SK-N-SH (cell line): Measurements from ENCODE around the gene AZU1. TPM values are rescaled to one million over a fixed set of nuclear protein-coding genes. Genes with fewer than 3 reads are reported as not detected.

Experiments used
- CTCF ChIA-PET: fragments of 300-600, 350-600 bp; formaldehyde crosslinking; extraction: SDS; loops from one replicate; lab custom pipeline; 2021; lab: Yijun Ruan, JAX
- POLR2A ChIA-PET: fragments of 350-600 bp; sonication (Branson Sonifier 250); formaldehyde crosslinking; extraction: SDS; loops from one replicate; lab custom pipeline; 2020; ENCODE audit warnings: antibody characterized with exemption, inconsistent platforms; lab: Yijun Ruan, JAX
- DNase-seq: peaks from one replicate; pipeline ENCODE4 v3.0.0; 2012
- H2AFZ ChIP-seq: fragments of 200-600 bp; sonication (generic); 2 replicates; pipeline ENCODE4 v1.8.1; 2016; ENCODE audit warnings: antibody characterized with exemption, mild to moderate bottlenecking, low read depth
- H3F3A ChIP-seq: fragments of 200-600 bp; sonication (generic); replicated peaks from 2 replicates; pipeline ENCODE3; 2016; ENCODE audit warnings: antibody characterized with exemption, mild to moderate bottlenecking; ENCODE audit not compliant: insufficient read depth
- H3K27ac ChIP-seq, 2 experiments: fragments of 200-500 bp in 1 of 2; fragments of 200-600 bp in 1 of 2; sonication (Bioruptor generic) in 1 of 2; sonication (generic), shearing (Covaris generic) in 1 of 2; 2 replicates each; pipeline versions ENCODE4 v1.5.1 to v1.6.1; 2014 to 2016; ENCODE audit warnings: low read depth in 2 of 2, inconsistent platforms in 1 of 2, low read length in 1 of 2, mild to moderate bottlenecking in 1 of 2, mixed read lengths in 1 of 2
- H3K27me3 ChIP-seq: fragments of 200-600 bp; sonication (generic), shearing (Covaris generic); 2 replicates; pipeline ENCODE4 v1.6.1; 2016; ENCODE audit warnings: mixed run types; ENCODE audit not compliant: insufficient read depth
- H3K36me3 ChIP-seq, 2 experiments: fragments of 200-500 bp in 1 of 2; fragments of 200-600 bp in 1 of 2; sonication (Bioruptor generic) in 1 of 2; sonication (generic) in 1 of 2; replicated peaks in 1 of 2; 2 replicates each; pipeline versions ENCODE3 to v1.5.1; 2014 to 2016; ENCODE audit warnings: low read length in 1 of 2, mild to moderate bottlenecking in 1 of 2; ENCODE audit not compliant: insufficient read depth in 2 of 2, control insufficient read depth in 1 of 2
- H3K4me1 ChIP-seq, 2 experiments: fragments of 200-500 bp in 1 of 2; fragments of 200-600 bp in 1 of 2; sonication (Bioruptor generic) in 1 of 2; sonication (generic), shearing (Covaris generic) in 1 of 2; 2 replicates each; pipeline versions ENCODE4 v1.5.1 to v1.6.1; 2014 to 2016; ENCODE audit warnings: low read depth in 1 of 2, low read length in 1 of 2, mixed run types in 1 of 2; ENCODE audit not compliant: insufficient read depth in 2 of 2, control insufficient read depth in 1 of 2
- H3K4me2 ChIP-seq: fragments of 200-600 bp; sonication (generic), shearing (Covaris generic); 2 replicates; pipeline ENCODE4 v1.6.1; 2017; ENCODE audit warnings: mixed run types
- H3K4me3 ChIP-seq, 2 experiments: fragments of 200-500 bp in 1 of 2; fragments of 200-600 bp in 1 of 2; sonication (Bioruptor generic) in 1 of 2; sonication (generic), shearing (Covaris generic) in 1 of 2; 2 replicates each; pipeline versions ENCODE4 v1.5.1 to v1.8.1; 2014 to 2016; ENCODE audit warnings: low read depth in 2 of 2, inconsistent platforms in 1 of 2, low read length in 1 of 2, mild to moderate bottlenecking in 1 of 2, mixed read lengths in 1 of 2, moderate library complexity in 1 of 2
- H3K79me2 ChIP-seq: fragments of 200-600 bp; sonication (generic); 2 replicates; pipeline ENCODE4 v1.8.1; 2017; ENCODE audit warnings: mild to moderate bottlenecking; ENCODE audit not compliant: insufficient read depth
- H3K9ac ChIP-seq: fragments of 200-600 bp; sonication (generic); 2 replicates; pipeline ENCODE4 v1.6.1; 2017; ENCODE audit warnings: mixed run types
- H3K9me2 ChIP-seq: fragments of 200-600 bp; sonication (generic); 2 replicates; pipeline ENCODE4 v1.6.1; 2017; ENCODE audit warnings: mixed run types
- H3K9me3 ChIP-seq: fragments of 200-600 bp; sonication (generic); 2 replicates; pipeline ENCODE4 v1.6.1; 2017; ENCODE audit warnings: mixed run types, mild to moderate bottlenecking, moderate library complexity
- H4K20me1 ChIP-seq: fragments of 200-600 bp; sonication (generic); 2 replicates; pipeline ENCODE4 v1.6.1; 2017; ENCODE audit warnings: mild to moderate bottlenecking, mixed run types; ENCODE audit not compliant: insufficient read depth
- ELF1 ChIP-seq: IDR thresholded peaks from 2 replicates; pipeline ENCODE4 v1.4.0; 2012
- EZH2phosphoT487 ChIP-seq: fragments of 200-600 bp; sonication (generic); IDR thresholded peaks from 2 replicates; pipeline ENCODE4 v1.6.1; 2017; ENCODE audit warnings: low read depth, mixed run types, mild to moderate bottlenecking, antibody characterized with exemption, moderate library complexity, borderline replicate concordance
- FOSL2 ChIP-seq: IDR thresholded peaks from 2 replicates; pipeline ENCODE4 v1.4.0; 2012; ENCODE audit warnings: low read depth, mild to moderate bottlenecking, moderate library complexity, borderline replicate concordance
- GABPA ChIP-seq: IDR thresholded peaks from 2 replicates; pipeline ENCODE4 v1.4.0; 2012; ENCODE audit warnings: low read depth, mild to moderate bottlenecking
- IRF3 ChIP-seq: fragments of 150-350 bp; IDR thresholded peaks from 2 replicates; pipeline ENCODE4 v1.6.1; 2016; ENCODE audit warnings: mild to moderate bottlenecking, low read depth, low read length
- JUND ChIP-seq: IDR thresholded peaks from 2 replicates; pipeline ENCODE4 v1.4.0; 2012
- MAX ChIP-seq: IDR thresholded peaks from 2 replicates; pipeline ENCODE4 v1.4.0; 2012; ENCODE audit warnings: low read depth
- MEF2A ChIP-seq: IDR thresholded peaks from 2 replicates; pipeline ENCODE4 v1.4.0; 2012; ENCODE audit warnings: low read depth, borderline replicate concordance
- NFIC ChIP-seq: IDR thresholded peaks from 2 replicates; pipeline ENCODE4 v1.4.0; 2012; ENCODE audit warnings: borderline replicate concordance
- NRF1 ChIP-seq: IDR thresholded peaks from 2 replicates; pipeline ENCODE4 v1.6.1; 2012; ENCODE audit warnings: low read depth, mild to moderate bottlenecking, low read length
- REST ChIP-seq: IDR thresholded peaks from 2 replicates; pipeline ENCODE4 v1.6.1; 2012; ENCODE audit warnings: mild to moderate bottlenecking, low read depth, low read length, moderate library complexity
- RFX5 ChIP-seq: IDR thresholded peaks from 2 replicates; pipeline ENCODE4 v1.6.1; 2012; ENCODE audit warnings: mild to moderate bottlenecking, improper control_type of control experiment, low read length
- RXRA ChIP-seq: IDR thresholded peaks from 2 replicates; pipeline ENCODE4 v1.4.0; 2012; ENCODE audit warnings: low read depth, mild to moderate bottlenecking, borderline replicate concordance
- SIN3A ChIP-seq: IDR thresholded peaks from 2 replicates; pipeline ENCODE4 v1.6.1; 2012; ENCODE audit warnings: low read depth, mild to moderate bottlenecking, low read length, moderate library complexity, borderline replicate concordance
- SMC3 ChIP-seq: IDR thresholded peaks from 2 replicates; pipeline ENCODE4 v1.6.1; 2012; ENCODE audit warnings: low read depth, low read length, improper control_type of control experiment
- TAF1 ChIP-seq: IDR thresholded peaks from 2 replicates; pipeline ENCODE4 v1.6.1; 2012; ENCODE audit warnings: low read depth, mild to moderate bottlenecking, low read length, moderate library complexity, borderline replicate concordance
- TEAD4 ChIP-seq: IDR thresholded peaks from 2 replicates; pipeline ENCODE4 v1.4.0; 2012; ENCODE audit warnings: mild to moderate bottlenecking, borderline replicate concordance; ENCODE audit not compliant: insufficient read depth
- USF1 ChIP-seq: IDR thresholded peaks from 2 replicates; pipeline ENCODE4 v1.4.0; 2012; ENCODE audit warnings: low read depth, borderline replicate concordance
- WGBS: methylation state at CpG from one replicate; pipeline ENCODE4 v1.1.6; 2017; ENCODE audit warnings: low lambda C conversion rate; 5-methylcytosine and 5-hydroxymethylcytosine counted together
- polyA plus RNA-seq, 3 experiments: library from polyadenylated mRNA; depleted of rRNA; stranded (reverse); fragments of >200 nt; gene quantifications; 2 replicates each; pipeline ENCODE4 v1.2.3, GENCODE V29; 2012

The AZU1 gene
- polyA plus RNA-seq, 1 of the 3 experiments (the other 2 are of a cell fraction): 0.15 TPM

- peaks cover 56% of the 10 kb centered on the region for H4K20me1 ChIP-seq
- no peaks in the 10 kb centered on the region for H3K9me2 ChIP-seq
- no peak for TF ChIP-seq RFX5
- TF ChIP-seq EZH2phosphoT487: no peak
- no peak for TF ChIP-seq USF1
- no peak for TF ChIP-seq NRF1
- TF ChIP-seq REST: no peak
- no peak for TF ChIP-seq TAF1
- no peak for TF ChIP-seq NFIC
- no peak for TF ChIP-seq SMC3
- TF ChIP-seq GABPA: no peak
- TF ChIP-seq SIN3A: no peak
- TF ChIP-seq FOSL2: no peak
- TF ChIP-seq MAX: no peak
- no peak for TF ChIP-seq TEAD4
- TF ChIP-seq JUND: no peak
- no peak for TF ChIP-seq RXRA
- no peak for TF ChIP-seq IRF3
- no peak for TF ChIP-seq MEF2A
- TF ChIP-seq ELF1: no peak
- WGBS: 96% methylated on average over 19 of the region's 20 CpGs
- H3K4me3 ChIP-seq: no peak overlapping the region
- H3K27me3 ChIP-seq: no peaks in the 10 kb centered on the region
- H3F3A ChIP-seq: peaks cover 34% of the 10 kb centered on the region
- CTCF ChIA-PET: interaction anchor here (1.3 kb wide), 1 partner anchor 11 kb away, joined by 5 read pairs; no protein-coding TSS in a partner anchor
- H3K4me1 ChIP-seq: no peaks in the 10 kb centered on the region
- no peaks in the 10 kb centered on the region for H3K9me3 ChIP-seq
- H3K9ac ChIP-seq: no peak overlapping the region
- no peak overlapping the region for H2AFZ ChIP-seq
- H3K27ac ChIP-seq: no peak overlapping the region
- no peak overlapping the region for H3K4me2 ChIP-seq
- H3K36me3 ChIP-seq: peaks cover 42 to 49% of the 10 kb centered on the region in 2 experiments
- POLR2A ChIA-PET: no interaction called here
- DNase-seq: no peak
- peaks cover 33% of the 10 kb centered on the region; the same call in 1 of the 2 replicates for H3K79me2 ChIP-seq
Measured at GRCh38 chr19:811506-812048, 16.1 kb upstream of the AZU1 start.
